ENCODE data around the gene TSPAN12.
A peak's percentile ranks its signal among the peaks of the same experiment; 100 is the strongest.
"Not testable (repeated sequence)": the region's sequence is repeated elsewhere in the genome, so short reads cannot be mapped to it uniquely, and the experiment has no call there.

The TSPAN12 gene

GRCh38 chr7:120857588-120858573 is at the start of gene TSPAN12:
TSS of gene TSPAN12 (minus strand) at chr7:120858144. CDS start at chr7:120856763, 1,381 bp downstream.
- intact Hi-C loops (cut with DNase I), result loop anchor here (5.0 kb wide), 1 partner anchor 94 kb away; the partner anchor contains the start of gene ING3
- peak; percentile 30 to 93 (median 49) for DNase-seq

- DNase-seq, result no peak
- intact Hi-C loops (cut with DNase I), result no loop called here
Measured at GRCh38 chr7:120898715-120899499, 41.0 kb upstream of the TSPAN12 start.

GRCh38 chr7:120895253-120895652 is 37.3 kb upstream of the TSPAN12 start:
- intact Hi-C loops (cut with DNase I), result not testable (repeated sequence)
- peak in 1 of 10 donors; percentile 22 for DNase-seq

- intact Hi-C loops (cut with DNase I); DNase-seq: not testable (repeated sequence)
Measured at GRCh38 chr7:120885602-120886001, 27.7 kb upstream of the TSPAN12 start.

- no peak for DNase-seq
- intact Hi-C loops (cut with DNase I), result no loop called here
Measured at GRCh38 chr7:120877701-120878100, 19.8 kb upstream of the TSPAN12 start.

GRCh38 chr7:120876922-120877321 is 19.0 kb upstream of the TSPAN12 start:
- intact Hi-C loops (cut with DNase I), result no loop called here
- DNase-seq, result no peak

- no peak for DNase-seq
- intact Hi-C loops (cut with DNase I), result no loop called here
Measured at GRCh38 chr7:120874722-120875121, 16.8 kb upstream of the TSPAN12 start.

GRCh38 chr7:120874016-120874415 is 16.1 kb upstream of the TSPAN12 start:
- intact Hi-C loops (cut with DNase I), result no loop called here
- DNase-seq, result no peak

- DNase-seq, result no peak
- intact Hi-C loops (cut with DNase I), result no loop called here
Measured at GRCh38 chr7:120873401-120873800, 15.5 kb upstream of the TSPAN12 start.

- no peak for DNase-seq
- intact Hi-C loops (cut with DNase I), result no loop called here
Measured at GRCh38 chr7:120869700-120870099, 11.8 kb upstream of the TSPAN12 start.

- DNase-seq, result no peak
- intact Hi-C loops (cut with DNase I), result no loop called here
Measured at GRCh38 chr7:120867932-120868331, 10.0 kb upstream of the TSPAN12 start.

GRCh38 chr7:120865191-120865981 is 7.4 kb upstream of the TSPAN12 start:
- no peak for DNase-seq
- intact Hi-C loops (cut with DNase I), result no loop called here

GRCh38 chr7:120864141-120864900 is 6.4 kb upstream of the TSPAN12 start:
- intact Hi-C loops (cut with DNase I), result no loop called here
- peak in 1 of 10 donors; percentile 44 for DNase-seq

- no peak for DNase-seq
- intact Hi-C loops (cut with DNase I), result no loop called here
Measured at GRCh38 chr7:120862987-120863590, 5.1 kb upstream of the TSPAN12 start.

- intact Hi-C loops (cut with DNase I), result no loop called here
- no peak for DNase-seq
Measured at GRCh38 chr7:120860156-120860555, 2.2 kb upstream of the TSPAN12 start.

GRCh38 chr7:120859459-120859858 is 1.5 kb upstream of the TSPAN12 start:
- DNase-seq, result no peak
- intact Hi-C loops (cut with DNase I), result loop anchor here (5.0 kb wide), 1 partner anchor 93 kb away; the partner anchor contains the start of gene ING3

- intact Hi-C loops (cut with DNase I), result loop anchor here (5.0 kb wide), 1 partner anchor 96 kb away; the partner anchor contains the start of gene ING3
- peak in 8 of 10 donors; percentile 8 to 80 (median 27) for DNase-seq
Measured at GRCh38 chr7:120856621-120857352, 1.2 kb downstream of the TSPAN12 start.

- intact Hi-C loops (cut with DNase I), result loop anchor here (5.0 kb wide), 1 partner anchor 96 kb away; the partner anchor contains the start of gene ING3
- no peak for DNase-seq
Measured at GRCh38 chr7:120856198-120856597, 1.7 kb downstream of the TSPAN12 start.
